ENCODE measurements around the gene ENPEP.

Gene ENPEP

DNA sequence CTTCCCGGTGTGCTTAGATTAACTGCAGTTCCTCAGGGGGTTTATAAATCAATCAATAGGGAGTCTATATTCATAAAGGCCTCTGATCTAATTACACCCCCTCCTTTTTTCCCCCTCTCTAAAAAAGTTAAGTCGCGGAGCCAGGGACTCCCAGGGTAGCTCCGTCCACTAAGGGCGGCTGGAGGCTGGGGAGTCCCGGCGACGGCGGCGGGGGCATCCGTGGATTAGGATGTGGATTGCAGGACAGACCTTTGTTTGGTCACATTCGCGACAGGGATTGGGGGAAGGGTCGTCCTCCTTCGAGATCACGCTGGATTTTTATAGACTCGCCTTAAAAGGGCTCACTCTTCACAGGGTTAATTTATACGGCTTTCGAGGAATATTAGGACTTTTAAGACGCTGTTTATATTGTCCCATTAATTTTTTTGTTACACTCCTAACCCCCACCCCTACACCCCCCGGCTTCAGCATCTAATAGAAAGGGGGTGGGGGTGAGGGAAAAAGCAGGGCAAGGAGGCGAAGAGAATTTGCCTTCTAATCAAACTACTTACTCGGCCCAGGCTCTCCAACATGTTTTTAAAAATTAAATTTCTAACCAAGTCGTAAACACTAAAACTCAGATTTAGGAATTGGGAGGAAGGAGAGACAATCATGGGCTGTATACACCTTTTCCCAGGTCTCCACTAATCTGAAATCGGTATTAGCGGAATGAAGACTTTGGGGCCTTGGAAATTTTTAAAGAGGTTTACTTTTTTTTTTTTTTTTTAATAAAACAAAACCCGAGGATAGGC, 138.4 kb downstream of the ENPEP start:
- DNase-seq (ENCODE audit: insufficient read length) (no peak), FAIRE-seq (no peak)
- TF ChIP-seq POLR2AphosphoS5 (IDR thresholded peaks at IDR 0.05; ENCODE audit: low read depth, low read length) (no peak), POLR2A (IDR thresholded peaks at IDR 0.05; ENCODE audit: low read depth, low read length) (no peak), TAF1 (IDR thresholded peaks at IDR 0.05; ENCODE audit: borderline replicate concordance, low read depth, low read length) (no peak)

Data from GM12892 (cell line).